ENCODE data around the gene SCG3.

The SCG3 gene

DNA sequence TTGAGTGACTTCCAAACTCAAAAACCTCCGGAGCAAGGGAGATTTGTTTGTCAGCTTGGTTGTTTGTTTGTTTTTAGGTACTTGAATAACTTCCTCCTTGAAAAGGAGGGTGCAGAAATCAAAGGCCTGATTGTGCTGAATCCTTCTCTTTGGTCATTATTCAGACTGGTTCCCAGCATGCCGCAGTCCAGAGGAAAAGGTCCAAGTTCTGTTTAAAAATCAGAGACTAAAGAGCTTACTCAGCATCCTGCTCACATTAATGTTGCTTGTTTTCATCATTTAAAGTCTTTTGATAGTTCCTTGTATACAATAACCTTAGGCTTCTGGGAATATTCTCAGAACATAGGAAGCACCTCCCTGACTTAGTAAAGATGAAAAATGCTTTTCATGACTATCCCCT is 982 bp upstream of the SCG3 start:
- DNase-seq, result no peak

DNA sequence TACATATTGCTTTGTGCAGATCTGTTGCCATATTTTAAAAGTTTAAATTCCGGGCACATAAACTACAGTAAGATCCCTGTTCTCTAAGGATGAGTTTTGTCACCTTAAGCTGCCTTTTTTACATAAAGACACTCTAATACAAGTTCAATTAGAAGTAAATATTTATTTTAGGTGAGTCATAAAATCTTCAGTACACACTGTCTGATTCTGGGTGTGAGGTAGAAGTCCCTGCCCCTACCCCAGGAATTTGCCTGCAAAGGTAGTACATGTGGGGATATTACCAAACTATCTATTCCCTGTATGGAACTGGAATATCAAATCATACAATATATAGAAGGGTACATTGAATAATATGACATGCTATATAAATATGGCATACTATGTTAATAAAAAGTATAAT is 6.3 kb downstream of the SCG3 start:
- no peak for DNase-seq

DNA sequence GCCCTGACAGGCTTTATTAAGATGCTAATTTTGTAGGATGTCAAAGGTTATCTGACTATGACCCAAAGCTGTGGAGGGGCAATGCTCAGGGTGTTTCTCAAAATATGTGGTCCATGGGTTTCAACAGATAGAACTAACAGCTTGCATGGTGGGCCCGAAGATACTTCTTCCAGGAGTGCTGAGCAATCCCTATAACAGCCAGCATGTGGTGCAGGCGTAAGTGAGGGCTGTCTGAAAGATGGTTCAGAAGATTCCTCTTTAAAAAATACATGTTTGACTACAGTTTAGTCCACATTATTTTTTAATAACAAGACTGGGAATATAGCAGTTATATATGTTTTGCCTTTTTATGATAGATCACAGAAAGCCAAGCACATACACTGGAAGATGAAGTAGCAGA is 7.6 kb downstream of the SCG3 start:
- no peak for DNase-seq

DNA sequence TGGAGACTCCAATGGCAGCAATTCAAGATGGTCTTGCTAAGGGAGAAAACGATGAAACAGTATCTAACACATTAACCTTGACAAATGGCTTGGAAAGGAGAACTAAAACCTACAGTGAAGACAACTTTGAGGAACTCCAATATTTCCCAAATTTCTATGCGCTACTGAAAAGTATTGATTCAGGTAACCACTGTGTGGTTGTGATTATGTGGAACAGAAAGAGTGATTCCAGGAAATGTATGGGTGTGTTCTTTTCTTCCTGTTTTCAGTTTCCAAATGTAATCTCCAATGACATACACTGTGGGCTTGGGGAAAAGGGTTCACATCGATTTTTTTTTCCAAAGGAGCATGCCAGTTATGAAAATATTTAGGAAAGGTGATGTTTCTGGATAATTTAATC is 10.9 kb downstream of the SCG3 start:
- no peak for DNase-seq

DNA sequence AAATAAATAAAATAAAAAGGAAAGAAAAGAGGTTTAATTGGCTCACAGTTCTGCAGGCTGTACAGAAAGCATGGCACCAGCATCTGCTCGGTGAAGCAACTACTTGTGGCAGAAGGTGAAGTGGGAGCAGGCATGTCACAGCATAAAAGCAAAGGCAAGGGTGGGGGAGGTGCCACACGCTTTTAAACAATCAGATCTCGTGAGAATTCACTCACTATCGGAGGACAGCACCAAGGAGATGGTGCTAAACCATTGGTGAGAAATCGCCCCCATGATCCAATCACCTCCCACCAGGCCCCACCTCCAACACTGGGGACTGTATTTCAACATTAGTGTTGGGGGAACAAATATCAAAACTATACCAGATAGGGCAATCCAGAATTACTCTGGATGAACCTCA is 15.3 kb downstream of the SCG3 start:
- no peak for DNase-seq

DNA sequence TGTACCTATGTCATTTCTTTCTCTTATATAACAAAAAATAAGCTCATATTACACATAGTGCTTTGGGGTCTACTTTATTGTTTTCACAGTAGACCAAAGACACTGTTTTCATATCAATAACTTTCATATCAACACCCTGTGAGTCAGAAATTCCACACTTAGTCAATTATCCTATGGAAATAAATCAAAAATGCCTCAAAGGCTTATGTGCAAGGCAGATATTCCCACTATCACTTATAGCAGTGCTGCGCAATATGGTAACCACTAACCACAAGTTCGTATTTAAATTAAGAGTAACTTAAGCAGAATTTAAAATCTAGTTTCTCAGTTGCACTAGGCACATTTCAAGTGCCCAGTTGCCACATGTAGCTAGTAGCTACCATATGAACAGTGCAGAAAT is 15.9 kb downstream of the SCG3 start:
- DNase-seq, result no peak

DNA sequence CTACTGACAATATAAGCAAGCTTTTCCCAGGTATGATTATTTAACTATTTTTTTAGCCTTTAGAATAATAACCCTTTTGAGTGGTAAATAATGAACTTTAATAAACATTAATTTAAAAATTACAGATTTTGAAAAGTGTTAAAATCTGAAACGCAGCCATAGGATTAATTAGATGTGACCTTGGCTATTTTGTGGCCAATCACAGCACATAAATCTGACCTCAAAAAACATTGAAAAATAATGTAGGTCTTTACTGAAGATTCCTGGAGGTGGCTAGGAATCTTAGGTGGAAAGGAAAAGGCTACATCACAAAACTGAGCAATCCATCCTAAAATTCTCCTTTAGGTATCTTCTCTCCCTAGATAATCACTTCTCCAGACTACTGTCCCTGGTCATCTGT is 18.1 kb downstream of the SCG3 start:
- DNase-seq, result no peak

DNA sequence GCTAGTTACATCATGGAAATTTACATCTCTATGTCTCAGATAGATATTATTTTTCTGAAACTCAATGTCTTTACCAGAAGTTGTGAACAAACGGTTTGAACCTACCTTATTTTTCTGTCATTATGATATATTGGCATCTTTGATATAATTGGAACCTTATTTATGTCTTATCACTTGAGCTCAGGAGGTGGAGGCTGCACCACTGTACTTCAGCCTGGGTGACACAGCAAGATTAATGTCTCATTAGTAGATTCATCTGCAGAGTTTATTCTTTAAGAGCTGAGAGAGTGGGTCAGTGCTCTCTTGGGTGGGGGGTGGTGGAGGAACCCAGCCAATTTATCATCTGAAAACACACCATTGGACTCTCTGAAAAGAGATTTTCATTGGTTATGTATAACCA is 21.4 kb downstream of the SCG3 start:
- no peak for DNase-seq

DNA sequence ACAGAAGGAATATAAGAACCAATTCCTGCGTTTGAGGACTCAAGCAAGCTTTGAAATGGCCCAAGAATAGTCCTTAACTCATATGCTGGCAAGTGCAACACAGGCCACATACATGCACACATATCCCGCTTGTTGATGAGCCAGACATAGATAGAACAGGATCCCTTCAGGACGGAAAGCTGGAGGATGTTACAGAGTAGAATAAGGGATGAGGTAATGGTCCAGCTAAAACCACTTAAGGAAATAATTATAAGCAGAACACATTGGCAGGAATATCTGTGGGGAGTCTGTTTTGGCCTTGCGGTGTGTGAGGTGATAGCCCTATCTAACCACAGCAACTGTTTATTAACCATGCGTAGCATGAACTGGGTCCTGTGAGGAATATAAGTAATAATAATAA is 25.0 kb downstream of the SCG3 start:
- no peak for DNase-seq

DNA sequence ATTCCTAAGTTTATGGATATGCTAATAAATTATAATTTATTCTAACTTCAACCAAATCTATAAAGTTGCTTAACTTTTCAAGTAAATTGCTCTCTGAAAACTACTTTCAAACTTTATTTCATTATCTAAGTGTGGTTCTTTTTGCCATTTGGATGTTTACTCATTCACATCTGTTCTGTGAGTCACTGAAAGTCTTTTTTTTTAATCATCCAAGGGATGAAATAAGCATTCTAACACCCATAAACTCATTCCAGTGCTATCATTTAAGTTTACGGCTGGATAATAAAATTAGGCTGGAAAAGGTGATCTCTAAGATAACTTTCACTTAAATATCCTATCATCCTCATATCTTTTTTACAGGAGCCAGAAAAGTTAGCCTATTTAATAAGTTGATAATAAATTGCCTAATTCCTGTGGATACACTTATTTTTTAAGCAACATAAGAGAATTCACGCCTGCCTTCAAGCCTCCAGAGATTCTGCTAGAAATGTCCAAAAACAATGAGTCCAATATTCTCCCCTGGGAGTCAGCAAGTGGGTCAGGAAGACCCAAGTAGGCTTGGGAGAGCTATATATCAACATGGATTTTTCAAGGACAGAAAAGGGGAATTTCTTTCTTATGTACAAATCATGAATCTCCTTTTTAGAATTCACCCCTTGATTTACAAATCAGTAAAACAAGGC is 25.8 kb downstream of the SCG3 start:
- DNase-seq, result no peak

DNA sequence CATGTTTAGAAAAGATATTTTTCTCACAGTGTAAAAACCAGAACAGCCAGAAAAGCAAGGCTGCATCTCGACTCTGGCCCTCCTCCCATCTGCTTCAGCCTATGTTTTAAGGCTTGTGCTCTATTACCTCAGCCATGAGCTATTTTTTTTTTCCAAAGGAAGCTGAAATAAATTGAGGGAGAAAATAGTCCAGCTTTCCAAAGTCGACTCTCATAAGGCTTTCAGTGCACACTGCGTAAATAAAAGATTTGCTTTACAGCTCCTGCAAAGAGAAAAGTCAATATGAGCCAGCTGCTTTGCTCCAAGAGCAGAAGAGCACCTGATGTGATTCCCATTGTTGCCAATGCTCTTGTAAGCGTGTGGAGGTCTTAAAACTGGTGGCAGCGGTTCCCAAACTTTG is 26.7 kb downstream of the SCG3 start:
- no peak for DNase-seq

DNA sequence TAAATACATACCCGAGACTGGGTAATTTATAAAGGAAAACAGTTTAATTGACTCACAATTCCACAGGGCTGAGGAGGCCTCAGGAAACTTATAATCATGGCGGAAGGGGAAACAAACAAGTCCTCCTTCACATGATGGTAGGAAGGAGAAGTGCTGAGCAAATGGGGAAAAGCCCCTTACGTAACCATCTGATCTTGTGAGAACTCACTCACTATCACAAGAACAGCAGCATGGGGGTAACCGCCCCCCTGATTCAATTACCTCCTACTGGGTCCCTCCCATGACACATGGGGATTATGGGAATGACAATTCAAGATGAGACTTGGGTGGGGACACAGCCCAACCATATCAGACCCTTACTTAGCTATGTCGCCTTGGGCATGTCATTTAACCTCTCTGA is 27.7 kb downstream of the SCG3 start:
- DNase-seq, result no peak

DNA sequence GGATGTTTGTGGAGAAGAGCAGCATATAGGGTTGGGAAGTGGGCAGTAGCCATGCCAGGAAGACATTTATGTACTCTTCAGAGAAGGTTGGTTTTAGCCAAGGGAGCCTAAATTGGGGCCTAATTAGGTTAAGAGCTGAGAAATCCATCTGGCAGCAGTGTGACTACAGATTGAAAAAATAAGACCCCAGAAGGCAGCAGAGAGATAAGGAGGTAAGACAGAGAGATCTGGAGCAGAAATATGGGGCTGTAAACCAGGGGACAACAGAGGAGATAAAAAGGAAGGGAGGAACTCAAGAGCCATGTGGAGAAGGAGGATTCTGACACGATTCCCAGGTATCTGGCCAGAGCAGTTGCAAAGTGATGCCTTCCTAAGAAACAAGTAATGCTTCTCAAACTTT is 32.9 kb downstream of the SCG3 start:
- no peak for DNase-seq

DNA sequence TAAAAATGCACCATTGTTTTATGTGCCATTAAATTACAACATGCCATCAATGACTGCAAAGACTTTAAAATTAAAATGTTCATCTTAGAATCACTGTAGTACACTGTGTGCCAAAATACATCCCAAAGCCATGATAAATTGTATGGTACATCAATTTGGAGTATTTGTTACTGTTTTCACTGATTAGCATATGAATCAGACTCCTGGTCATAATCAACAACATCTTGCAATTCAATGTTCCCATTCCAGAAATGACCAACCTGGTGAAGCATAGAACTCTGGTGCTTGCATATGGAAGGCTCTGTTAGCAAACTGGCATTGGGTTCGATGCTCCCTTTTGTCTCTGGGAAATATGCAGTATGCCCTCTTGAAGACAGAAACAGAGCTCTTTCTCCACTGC is 33.6 kb downstream of the SCG3 start:
- DNase-seq, result no peak

DNA sequence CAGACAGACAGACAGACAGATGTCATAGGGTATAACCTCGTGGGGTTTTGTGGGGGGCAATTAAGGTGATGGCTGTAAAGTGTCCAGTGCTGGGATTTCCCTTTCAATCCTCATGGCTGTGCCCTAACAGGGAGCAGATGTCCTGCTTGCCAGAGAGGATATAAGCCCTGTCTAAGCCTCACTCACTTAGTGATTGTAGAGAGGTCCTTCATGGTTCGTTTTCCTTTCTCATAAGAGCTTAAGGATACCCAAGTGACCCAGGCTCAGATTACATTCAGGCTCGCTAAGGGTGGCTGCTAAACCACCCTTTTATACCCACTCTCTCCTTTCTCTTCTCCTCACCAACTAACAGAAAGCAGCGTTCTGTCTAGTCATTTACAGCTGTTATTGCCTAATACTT is 36.9 kb downstream of the SCG3 start:
- DNase-seq, result no peak

DNA sequence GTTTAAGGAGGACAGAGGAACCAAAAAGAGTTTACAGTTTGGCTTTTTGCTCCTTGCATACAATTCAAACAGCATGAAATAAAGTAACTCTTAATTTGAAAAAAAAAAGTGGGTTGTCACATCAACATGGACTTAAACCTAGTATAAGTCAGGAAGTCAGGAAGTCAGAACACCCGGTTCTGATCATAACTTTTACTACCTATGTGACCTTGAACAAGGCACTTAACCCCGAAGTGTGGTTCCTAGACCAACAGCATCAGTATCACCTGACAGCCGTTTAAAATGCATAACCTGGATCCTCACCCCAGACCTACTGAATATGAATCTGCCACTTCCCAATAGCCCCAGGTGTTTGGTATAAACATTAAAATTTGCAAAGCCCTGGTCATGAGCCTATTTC is 37.4 kb downstream of the SCG3 start:
- DNase-seq, result no peak

DNA sequence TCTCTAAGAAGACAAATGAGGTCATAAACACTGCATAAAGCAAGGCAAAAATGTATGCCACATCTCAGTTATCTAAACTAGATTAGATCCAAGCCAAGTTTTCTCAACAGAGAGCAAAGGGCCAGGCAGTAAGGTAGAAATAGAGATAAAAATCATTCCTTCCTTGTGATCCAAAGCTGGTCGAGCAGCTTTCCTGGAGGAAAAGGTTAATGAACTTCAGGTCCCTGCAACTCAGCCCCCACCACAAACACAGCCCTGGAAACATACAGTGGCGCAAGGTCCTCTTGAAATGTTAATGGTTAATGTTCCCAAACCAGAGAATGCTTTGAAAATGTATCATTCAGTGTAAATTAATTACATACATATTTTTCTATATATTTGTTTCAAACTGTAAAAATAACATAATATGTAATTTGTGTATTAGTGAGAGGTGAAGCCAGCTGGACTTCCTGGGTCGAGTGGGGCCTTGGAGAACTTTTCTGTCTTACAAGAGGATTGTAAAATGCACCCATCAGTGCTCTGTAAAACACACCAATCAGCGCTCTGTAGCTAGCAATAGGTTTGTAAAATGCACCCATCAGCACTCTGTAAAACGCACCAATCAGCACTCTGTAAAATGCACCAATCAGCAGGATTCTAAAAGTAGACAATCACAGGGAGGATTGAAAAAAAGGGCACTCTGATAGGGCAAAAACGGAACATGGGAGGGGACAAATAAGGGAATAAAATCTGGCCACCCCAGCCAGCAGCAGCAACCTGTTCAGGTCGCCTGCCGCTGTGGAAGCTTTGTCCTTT is 39.1 kb downstream of the SCG3 start:
- DNase-seq, result no peak

DNA sequence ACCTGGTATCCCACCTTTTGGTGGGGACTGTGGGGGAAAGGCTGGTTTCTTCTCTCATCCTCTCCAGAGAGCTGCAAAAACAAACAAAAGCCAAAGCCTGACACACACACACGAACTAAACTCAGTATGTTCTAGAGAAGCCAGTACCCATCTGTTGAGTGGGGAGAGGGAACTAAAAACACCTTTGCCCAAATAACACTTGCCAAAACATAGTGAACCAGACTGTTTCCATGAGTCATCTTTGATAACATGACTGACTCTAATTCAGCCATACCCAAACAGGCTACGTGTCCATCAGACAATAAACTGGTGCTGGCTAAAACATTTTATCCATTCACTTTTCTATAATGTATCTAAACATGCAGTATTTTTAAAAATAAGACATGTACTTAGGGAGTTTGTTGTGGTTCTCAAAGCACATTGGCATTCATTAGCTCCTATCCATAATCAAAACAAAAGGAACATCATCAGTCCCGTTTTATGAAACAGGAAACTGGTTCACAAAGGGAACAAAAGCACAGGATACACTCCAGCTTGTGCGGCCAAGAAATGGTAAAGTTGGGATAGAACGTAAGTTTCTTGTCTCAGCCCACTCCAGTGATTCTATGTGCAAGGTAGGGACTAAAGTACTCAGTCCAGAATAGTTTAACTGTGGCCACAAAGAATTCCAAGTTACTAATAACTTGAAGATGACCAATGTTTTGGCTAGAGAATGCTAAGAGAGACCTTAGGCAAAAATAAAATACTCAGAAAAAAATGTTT is 40.1 kb downstream of the SCG3 start:
- DNase-seq, result no peak

DNA sequence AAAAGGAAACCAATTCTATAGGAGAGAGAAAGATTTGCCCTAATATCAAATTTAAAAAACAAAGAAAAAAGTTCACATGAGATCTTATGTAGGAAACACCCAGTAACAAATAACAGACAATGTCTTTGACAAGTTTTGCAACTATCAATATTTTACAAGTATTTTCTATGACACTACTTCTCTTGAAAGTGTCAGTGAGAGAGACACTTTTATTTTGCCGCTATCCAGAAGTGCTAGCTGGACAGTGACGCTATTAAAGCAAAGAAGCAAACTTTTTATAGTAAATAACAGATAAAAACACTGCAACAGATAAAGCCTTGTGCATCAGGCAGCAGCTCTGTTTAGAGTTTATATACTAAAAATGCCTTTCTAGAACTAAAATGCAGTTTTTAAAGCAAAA is 42.9 kb downstream of the SCG3 start:
- DNase-seq, result no peak

DNA sequence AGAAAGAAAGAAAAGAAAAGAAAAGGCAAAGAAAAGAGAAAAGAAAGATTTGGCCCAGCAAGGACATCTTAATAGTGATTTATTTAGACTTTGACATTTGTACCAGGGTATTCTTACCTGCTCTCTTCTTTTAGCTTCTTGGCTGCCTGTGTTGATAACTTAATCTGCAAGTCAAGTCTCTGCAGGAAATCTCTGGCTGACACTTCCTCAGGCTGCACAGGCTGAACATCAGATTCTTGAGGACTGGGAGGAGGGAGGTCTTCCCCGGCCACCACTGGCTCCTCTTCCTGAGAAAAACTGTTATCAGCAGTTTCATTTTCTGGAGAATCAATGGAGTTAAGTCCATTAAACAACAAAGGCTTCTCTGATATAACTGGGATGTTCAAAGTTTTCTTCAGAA is 43.4 kb downstream of the SCG3 start:
- no peak for DNase-seq

DNA sequence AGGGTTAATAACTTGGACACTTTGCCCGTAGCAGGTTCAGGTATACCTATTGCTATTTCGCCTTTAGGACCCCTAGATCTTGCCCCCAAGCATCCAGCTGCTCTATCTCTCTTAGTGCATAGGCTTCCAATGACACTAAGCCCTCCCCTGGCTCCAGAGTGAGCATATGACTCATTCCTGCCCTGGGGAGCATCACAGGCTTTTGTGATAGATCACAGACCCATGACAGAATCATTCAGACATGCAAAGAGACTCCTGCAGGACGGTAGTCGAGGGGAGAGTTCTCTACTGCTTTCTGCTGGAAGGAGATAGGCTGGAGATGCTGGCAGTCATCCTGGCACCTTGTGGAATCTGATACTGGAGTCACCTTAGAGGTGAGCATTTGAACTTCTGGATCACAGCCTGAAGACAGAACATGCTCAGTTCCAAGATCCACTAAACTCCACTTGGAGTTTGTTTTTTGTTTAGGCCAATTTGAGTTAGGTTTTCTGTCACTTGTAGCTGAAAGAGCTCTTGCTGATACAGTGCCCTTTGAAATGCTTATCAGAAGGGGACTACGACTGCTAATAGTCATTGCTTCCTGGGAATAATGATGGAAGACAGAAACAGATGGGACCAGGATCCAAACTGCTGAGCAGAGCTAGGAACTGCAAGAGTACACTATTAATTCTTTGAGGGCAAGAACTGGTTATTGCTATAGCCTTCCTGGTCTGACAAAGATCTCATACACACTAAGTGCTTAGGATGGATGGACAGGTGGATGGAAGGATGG is 45.2 kb downstream of the SCG3 start:
- DNase-seq, result no peak

DNA sequence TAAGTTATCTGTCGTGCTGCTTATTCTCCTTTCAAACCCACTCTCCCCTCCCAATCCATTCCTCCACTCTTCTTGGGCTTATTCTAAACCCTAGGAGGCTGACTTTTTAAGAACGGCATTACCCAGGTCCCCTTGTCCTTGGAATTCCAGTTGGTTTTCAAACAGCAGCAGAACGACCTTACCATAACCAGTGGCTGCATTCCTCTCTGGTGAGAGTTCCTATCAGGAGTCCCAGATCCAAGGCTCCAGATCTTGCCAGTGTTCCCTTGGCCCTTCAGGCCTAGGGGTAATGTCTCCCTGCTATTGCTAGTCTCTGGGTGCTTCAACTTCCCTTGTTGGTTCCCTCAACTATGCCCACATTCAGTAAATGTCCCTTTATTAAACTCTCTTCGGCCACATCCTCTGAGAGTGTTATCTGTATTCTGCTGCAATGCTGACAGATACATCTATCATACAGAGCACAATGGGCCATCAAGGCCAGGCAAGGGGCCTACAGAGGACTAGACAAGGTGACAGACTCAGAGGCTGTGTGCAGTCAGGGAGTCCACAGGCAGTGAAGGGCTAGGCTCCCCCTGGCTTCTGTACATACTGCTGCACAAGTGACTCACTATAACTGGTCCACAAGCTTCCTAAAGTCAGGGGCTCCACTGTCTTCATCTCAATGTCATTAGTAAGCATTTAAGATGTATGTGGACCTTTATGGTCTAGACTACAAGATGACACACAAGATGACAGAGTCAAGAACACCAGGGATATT is 46.0 kb downstream of the SCG3 start:
- no peak for DNase-seq
